Activated T-cell treated with anti-CD3 and anti-CD28 coated beads for 1 hour (primary cell): ENCODE measurements around the gene IMPDH1.

Source experiments
- DNase-seq: peaks from one replicate; pipeline ENCODE4 v3.0.0-alpha.2; 2020; ENCODE audit warnings: low read depth

IMPDH1 gene

GRCh38 chr7:128359939-128360338, 49.8 kb downstream of the IMPDH1 start:
- DNase-seq, result no peak

GRCh38 chr7:128359336-128359735, 50.4 kb downstream of the IMPDH1 start:
- DNase-seq, result no peak

DNA sequence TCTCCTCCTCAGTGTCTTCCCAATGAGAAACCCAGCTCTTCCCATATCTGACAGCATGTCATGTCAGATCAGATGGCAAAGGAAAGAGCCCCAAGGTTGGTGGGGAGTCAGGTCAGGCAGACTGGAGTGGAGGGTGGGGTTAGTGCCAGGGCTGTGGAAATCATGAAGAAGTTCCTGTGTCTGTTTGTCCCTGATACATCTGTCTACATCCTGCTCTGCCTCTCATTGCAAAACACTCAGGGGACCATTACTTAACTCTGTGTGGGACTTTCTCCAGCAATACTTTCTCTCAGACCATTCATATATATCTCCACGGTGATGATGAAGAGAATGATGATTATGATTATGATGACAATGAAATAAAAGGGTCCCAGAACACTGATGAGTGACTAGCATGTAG, 51.5 kb downstream of the IMPDH1 start:
- DNase-seq, result no peak

DNA sequence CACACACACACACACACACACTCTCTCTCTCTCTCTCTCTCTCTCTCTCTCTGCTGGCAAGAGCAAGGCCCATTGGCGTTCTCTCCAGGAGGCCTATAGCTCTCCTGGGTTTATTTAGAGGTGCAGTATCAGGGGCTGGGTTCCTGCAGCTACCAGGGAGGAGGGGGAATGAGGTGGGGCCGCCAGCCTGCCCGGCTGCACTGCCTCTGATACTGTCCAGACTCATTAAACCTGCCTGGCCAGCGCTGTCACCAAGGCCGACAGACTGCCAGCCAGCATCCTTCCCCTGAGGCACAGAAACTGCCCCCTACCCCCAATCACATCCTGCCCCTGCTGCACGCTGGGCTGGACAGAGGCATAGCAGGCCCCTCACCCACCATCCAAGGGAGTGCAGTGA, 52.6 kb downstream of the IMPDH1 start:
- no peak for DNase-seq

GRCh38 chr7:128356546-128357216, 53.1 kb downstream of the IMPDH1 start:
- no peak for DNase-seq

GRCh38 chr7:128353610-128354009, 56.2 kb downstream of the IMPDH1 start:
- DNase-seq, result no peak

GRCh38 chr7:128353189-128353588, 56.6 kb downstream of the IMPDH1 start:
- DNase-seq, result no peak

GRCh38 chr7:128352636-128353035, 57.1 kb downstream of the IMPDH1 start:
- no peak for DNase-seq

- DNase-seq, result no peak
Observed at GRCh38 chr7:128352153-128352537, 57.6 kb downstream of the IMPDH1 start.

DNA sequence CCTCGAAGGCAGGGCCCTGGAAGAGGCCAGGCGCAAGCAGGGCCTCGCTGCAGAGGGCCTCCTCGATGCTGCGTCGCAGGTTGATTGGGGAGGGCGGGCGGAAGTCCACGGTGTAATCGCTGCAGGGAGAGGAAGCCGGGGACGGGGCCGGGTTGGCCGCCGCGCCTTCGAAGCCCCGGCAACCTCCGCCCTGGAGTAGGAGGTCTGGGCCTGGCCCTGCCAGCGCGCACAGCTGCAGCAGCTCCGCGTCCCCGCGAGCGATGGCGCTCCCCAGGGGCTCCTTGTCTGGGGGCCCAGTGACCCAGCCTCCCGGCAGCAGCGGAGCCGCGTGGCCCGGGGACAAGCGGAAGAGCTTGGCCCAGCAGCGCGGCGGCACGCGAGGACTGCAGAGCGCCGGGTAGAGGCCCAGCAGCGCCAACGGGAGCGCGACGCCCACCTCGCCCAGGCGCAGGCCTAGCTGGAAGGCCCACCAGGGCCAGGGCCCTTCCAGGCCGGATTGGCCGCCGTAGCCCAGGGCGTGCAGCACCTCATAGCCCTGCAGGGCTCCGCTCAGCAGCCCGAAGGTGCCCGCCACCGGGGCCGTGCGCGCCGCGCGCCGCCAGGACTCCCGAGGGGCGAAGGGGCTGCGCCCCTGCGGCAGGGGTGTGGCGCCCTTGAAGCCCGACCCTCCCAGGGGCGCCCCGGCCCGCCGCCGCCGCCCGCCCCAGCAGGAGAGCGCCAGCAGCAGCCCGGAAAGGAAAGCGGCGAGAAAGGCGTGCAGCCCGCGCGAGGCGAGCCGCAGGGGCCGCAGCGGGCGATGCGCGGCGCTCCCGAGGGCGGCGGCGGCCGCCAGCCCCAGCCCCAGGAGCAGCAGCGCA, 58.3 kb downstream of the IMPDH1 start:
- no peak for DNase-seq

- no peak for DNase-seq
Observed at GRCh38 chr7:128350708-128351295, 59.0 kb downstream of the IMPDH1 start.

DNA sequence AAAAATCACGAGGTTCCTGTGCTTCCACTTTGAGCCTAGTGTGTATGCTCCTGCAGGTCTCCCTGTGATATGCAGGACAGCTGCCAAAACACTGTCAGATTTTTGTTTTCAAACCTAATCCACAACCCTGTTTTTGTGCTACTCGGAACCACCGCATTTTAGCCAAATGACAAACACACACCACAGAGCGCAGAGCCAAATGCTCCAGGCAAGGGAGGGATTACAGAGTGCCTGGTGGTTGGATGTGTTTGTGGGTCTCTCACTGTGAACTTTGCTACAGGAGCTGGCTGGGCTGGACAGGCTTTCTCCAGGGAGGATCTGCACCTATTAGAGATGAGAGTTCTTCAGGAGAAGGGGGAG, 60.3 kb downstream of the IMPDH1 start:
- DNase-seq, result no peak

GRCh38 chr7:128347647-128348097, 62.1 kb downstream of the IMPDH1 start:
- DNase-seq, result peak; percentile 41

GRCh38 chr7:128344431-128344774, 65.4 kb downstream of the IMPDH1 start:
- DNase-seq, result no peak

DNA sequence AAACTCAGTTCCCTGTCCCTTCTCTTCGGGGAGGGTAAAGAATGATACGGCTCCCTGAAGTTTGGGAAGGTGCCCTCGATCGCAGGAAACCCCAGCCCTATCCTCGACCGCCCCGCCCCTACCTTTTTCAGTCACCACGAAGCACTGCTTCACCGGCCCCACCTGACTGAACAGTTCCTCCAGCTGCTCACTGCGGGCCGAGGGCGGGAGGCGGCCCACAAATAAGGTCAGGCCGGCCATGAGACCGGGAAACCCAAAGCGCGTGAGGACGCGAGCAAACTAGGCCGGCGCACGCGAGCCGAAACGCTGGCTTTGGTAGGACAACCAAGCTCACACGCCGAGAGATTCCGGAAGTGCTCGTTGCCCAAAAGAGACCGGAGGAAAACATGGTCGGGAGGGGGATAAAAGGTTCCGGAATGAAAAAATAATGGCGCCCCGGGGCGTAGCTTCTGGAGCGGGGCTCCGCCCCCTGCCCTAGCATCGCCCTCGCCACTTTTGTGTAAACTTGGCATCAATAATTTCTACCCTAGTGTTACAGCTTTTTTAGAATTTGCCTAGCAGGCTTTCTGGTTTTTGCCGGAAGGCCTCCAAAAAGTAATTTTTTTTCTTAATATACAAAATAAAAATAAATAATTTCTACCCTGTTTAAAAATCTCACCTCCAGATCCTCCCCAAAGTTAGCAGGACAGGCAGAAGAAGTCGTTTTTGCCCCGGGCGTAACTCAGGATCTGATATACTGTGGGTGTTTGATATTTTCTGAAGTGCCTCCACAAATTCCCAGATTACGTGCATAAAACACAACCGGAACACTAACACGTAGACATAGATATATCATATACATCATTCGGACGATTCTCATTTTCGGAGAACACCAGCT, 66.0 kb downstream of the IMPDH1 start, which contains the start of gene RBM28:
TSS of gene RBM28 (minus strand) at position 355 of the 877 bp plus-strand sequence. CDS start at position 240, 115 bp downstream.
- DNase-seq, result peak; percentile 72
